Measurements from ENCODE around the gene PPIG. TPM values are rescaled to one million over a fixed set of nuclear protein-coding genes. Genes with fewer than 3 reads are reported as not detected.

Gene PPIG
- total and polyA plus RNA-seq, 2 experiments from 2014 or later: 40.7 to 157 TPM

- no peaks in the 10 kb centered on the region for H3K79me2 ChIP-seq (replicated peaks; ENCODE audit: insufficient read depth)
- Mint-ChIP-seq H3K4me3 (no peak overlapping the region), H3K4me1 (no peaks in the 10 kb centered on the region), H3K27ac (no peak overlapping the region), H3K9me3 (no peaks in the 10 kb centered on the region), H3K36me3 (ENCODE audit: low read depth) (peaks cover 30% of the 10 kb centered on the region), H3K27me3 (ENCODE audit: insufficient read depth, low read depth, poor library complexity) (peaks cover 3% of the 10 kb centered on the region)
- H3K9me2 ChIP-seq (ENCODE audit: insufficient read depth): no peaks in the 10 kb centered on the region
- no peak overlapping the region for H3K27ac ChIP-seq (ENCODE audit: low read depth)
- H4K20me1 ChIP-seq (replicated peaks; ENCODE audit: insufficient read depth): peaks cover 3% of the 10 kb centered on the region; the same call in 1 of the 2 replicates
- ATAC-seq (no peak), DNase-seq (ENCODE audit: low spot score) (no peak)
- no peaks in the 10 kb centered on the region; the same call in none of the 2 replicates for H3K36me3 ChIP-seq (ENCODE audit: insufficient read depth)
- H3K4me2 ChIP-seq: no peak overlapping the region
- no peaks in the 10 kb centered on the region for H3K4me1 ChIP-seq (ENCODE audit: insufficient read depth)
- TF ChIP-seq ZNF462 (CRISPR knock-in tag; IDR thresholded peaks at IDR 0.05): no peak
- TF ChIP-seq JUNB (IDR thresholded peaks at IDR 0.05; ENCODE audit: unreplicated experiment): no peak
- TF ChIP-seq REST (IDR thresholded peaks at IDR 0.05; ENCODE audit: unreplicated experiment): no peak
- no peak for TF ChIP-seq CREB1 (CRISPR knock-in tag; IDR thresholded peaks at IDR 0.05; ENCODE audit: low read depth)
- TF ChIP-seq, protein P1, sequence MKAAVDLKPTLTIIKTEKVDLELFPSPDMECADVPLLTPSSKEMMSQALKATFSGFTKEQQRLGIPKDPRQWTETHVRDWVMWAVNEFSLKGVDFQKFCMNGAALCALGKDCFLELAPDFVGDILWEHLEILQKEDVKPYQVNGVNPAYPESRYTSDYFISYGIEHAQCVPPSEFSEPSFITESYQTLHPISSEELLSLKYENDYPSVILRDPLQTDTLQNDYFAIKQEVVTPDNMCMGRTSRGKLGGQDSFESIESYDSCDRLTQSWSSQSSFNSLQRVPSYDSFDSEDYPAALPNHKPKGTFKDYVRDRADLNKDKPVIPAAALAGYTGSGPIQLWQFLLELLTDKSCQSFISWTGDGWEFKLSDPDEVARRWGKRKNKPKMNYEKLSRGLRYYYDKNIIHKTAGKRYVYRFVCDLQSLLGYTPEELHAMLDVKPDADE (IDR thresholded peaks at IDR 0.05): no peak
- TF ChIP-seq ZNF331 (CRISPR knock-in tag; IDR thresholded peaks at IDR 0.05; ENCODE audit: low read depth): no peak
- no peak for TF ChIP-seq NANOG (IDR thresholded peaks at IDR 0.05; ENCODE audit: borderline replicate concordance)
- no peak for TF ChIP-seq STAT1 (IDR thresholded peaks at IDR 0.05; ENCODE audit: unreplicated experiment)
- no peak for TF ChIP-seq EZH2phosphoT487 (IDR thresholded peaks at IDR 0.05; ENCODE audit: unreplicated experiment)
- TF ChIP-seq, protein P2, sequence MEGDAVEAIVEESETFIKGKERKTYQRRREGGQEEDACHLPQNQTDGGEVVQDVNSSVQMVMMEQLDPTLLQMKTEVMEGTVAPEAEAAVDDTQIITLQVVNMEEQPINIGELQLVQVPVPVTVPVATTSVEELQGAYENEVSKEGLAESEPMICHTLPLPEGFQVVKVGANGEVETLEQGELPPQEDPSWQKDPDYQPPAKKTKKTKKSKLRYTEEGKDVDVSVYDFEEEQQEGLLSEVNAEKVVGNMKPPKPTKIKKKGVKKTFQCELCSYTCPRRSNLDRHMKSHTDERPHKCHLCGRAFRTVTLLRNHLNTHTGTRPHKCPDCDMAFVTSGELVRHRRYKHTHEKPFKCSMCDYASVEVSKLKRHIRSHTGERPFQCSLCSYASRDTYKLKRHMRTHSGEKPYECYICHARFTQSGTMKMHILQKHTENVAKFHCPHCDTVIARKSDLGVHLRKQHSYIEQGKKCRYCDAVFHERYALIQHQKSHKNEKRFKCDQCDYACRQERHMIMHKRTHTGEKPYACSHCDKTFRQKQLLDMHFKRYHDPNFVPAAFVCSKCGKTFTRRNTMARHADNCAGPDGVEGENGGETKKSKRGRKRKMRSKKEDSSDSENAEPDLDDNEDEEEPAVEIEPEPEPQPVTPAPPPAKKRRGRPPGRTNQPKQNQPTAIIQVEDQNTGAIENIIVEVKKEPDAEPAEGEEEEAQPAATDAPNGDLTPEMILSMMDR (conservative IDR thresholded peaks at IDR 0.05; ENCODE audit: low read depth in 2 of 2): no peak; a peak in 1 of 4 replicates
- no peak for TF ChIP-seq POLR2AphosphoS5 (IDR thresholded peaks at IDR 0.05; ENCODE audit: low read depth)
- no peaks in the 10 kb centered on the region for H3F3A ChIP-seq (replicated peaks; ENCODE audit: low read depth)
- no peaks in the 10 kb centered on the region for H3K27me3 ChIP-seq (ENCODE audit: insufficient read depth)
- H3K4me3 ChIP-seq: no peak overlapping the region
- no peak overlapping the region for H2AFZ ChIP-seq
Observed at GRCh38 chr2:169625781-169626180, 41.6 kb downstream of the PPIG start.

All from GM23338 (cell line).